ENCODE results near the gene KCNMA1. TPM values are rescaled to one million over a fixed set of nuclear protein-coding genes. Genes with fewer than 3 reads are reported as not detected.

KCNMA1 gene
- polyA plus RNA-seq, 1 of the 3 experiments (the other 2 are of a cell fraction), result 107 TPM

DNA sequence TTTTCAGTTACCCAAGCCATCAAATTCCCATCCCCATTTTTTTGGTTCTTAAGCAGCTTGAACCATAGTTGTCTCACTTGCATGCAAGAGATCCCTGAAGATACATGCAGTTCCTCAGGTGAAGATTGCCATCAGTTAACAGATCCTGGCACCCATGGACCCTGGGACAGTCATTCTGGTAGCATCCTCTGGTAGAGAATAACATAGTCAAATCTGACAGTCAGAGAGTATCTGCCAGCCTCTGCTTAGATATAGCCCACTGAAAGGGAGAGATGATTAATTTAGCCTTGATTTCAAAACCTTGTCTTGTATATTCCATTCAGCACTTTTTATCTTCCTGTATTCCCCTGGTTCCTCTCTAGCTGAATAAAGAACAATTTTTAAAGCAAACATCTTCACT lies 280.4 kb downstream of the KCNMA1 start (continued):
- no peak for TF ChIP-seq MXI1 (IDR thresholded peaks at IDR 0.05; ENCODE audit: low read depth, low read length)
- no peak for TF ChIP-seq NRF1 (IDR thresholded peaks at IDR 0.05; ENCODE audit: low read depth, low read length)
- no peak for TF ChIP-seq POLR2AphosphoS5 (IDR thresholded peaks at IDR 0.05; ENCODE audit: low read depth, low read length)
- TF ChIP-seq, protein P1, sequence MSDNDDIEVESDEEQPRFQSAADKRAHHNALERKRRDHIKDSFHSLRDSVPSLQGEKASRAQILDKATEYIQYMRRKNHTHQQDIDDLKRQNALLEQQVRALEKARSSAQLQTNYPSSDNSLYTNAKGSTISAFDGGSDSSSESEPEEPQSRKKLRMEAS (IDR thresholded peaks at IDR 0.05; ENCODE audit: low read depth), result no peak

DNA sequence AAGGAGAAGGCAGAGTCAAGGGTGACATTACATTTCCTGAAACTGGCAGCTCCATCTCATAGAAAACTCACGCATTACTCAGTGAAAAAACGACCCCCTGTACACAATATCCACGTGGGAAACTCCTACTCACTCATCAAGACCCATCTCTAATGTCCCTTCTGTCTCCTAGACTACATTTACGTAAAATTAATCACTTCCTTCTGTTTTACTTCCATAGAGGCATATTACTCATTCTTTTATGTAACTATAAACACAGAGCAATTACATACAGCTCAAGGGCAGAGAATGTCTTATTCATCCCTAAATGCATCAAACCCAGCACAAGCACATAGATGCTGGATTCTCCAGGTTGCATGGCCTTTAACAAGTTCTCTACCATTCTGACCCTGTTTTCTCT lies 281.8 kb downstream of the KCNMA1 start:
- peaks cover under 1 to 31% of the 10 kb centered on the region in 2 experiments for H3K4me1 ChIP-seq (ENCODE audit: control insufficient read depth in 1 of 2, insufficient read depth in 2 of 2, low read depth in 1 of 2, low read length in 1 of 2)

More for the DNA sequence above, 281.8 kb downstream of the KCNMA1 start:
- no peak overlapping the region for H2AFZ ChIP-seq (ENCODE audit: low read depth)
- TF ChIP-seq, protein P2, sequence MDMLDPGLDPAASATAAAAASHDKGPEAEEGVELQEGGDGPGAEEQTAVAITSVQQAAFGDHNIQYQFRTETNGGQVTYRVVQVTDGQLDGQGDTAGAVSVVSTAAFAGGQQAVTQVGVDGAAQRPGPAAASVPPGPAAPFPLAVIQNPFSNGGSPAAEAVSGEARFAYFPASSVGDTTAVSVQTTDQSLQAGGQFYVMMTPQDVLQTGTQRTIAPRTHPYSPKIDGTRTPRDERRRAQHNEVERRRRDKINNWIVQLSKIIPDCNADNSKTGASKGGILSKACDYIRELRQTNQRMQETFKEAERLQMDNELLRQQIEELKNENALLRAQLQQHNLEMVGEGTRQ (IDR thresholded peaks at IDR 0.05; ENCODE audit: borderline replicate concordance, low read depth, low read length), result no peak
- TF ChIP-seq GABPA (IDR thresholded peaks at IDR 0.05; ENCODE audit: low read depth) (no peak), MEF2A (IDR thresholded peaks at IDR 0.05; ENCODE audit: borderline replicate concordance, low read depth) (no peak), JUND (IDR thresholded peaks at IDR 0.05) (peak; percentile 54), EP300 (IDR thresholded peaks at IDR 0.05; ENCODE audit: borderline replicate concordance in 1 of 2, low read depth in 1 of 2, low read length in 1 of 2) (no peak), FOSL2 (IDR thresholded peaks at IDR 0.05; ENCODE audit: borderline replicate concordance, low read depth) (peak; percentile 77; the same call in 1 of the 2 replicates), FOXM1 (IDR thresholded peaks at IDR 0.05; ENCODE audit: low read depth) (no peak), NRF1 (IDR thresholded peaks at IDR 0.05; ENCODE audit: low read depth, low read length) (no peak), SIN3A (IDR thresholded peaks at IDR 0.05; ENCODE audit: borderline replicate concordance, low read depth, low read length) (no peak), RAD21 (IDR thresholded peaks at IDR 0.05; ENCODE audit: low read length) (no peak), TAF1 (IDR thresholded peaks at IDR 0.05; ENCODE audit: borderline replicate concordance, low read depth, low read length) (no peak), TCF12 (IDR thresholded peaks at IDR 0.05) (peak; percentile 89), TEAD4 (IDR thresholded peaks at IDR 0.05; ENCODE audit: borderline replicate concordance, insufficient read depth) (0 out of 2 replicates have a peak, but pooled peaks have one; percentile 11), RCOR1 (IDR thresholded peaks at IDR 0.05; ENCODE audit: low read length) (no peak), MXI1 (IDR thresholded peaks at IDR 0.05; ENCODE audit: low read depth, low read length) (no peak), NFIC (IDR thresholded peaks at IDR 0.05; ENCODE audit: borderline replicate concordance) (peak; percentile 34; the same call in 1 of the 2 replicates), POLR2AphosphoS5 (IDR thresholded peaks at IDR 0.05; ENCODE audit: low read depth, low read length) (peak; percentile 25; the same call in 1 of the 2 replicates), YY1 (IDR thresholded peaks at IDR 0.05; ENCODE audit: low read depth) (no peak)
- TF ChIP-seq, protein P3, sequence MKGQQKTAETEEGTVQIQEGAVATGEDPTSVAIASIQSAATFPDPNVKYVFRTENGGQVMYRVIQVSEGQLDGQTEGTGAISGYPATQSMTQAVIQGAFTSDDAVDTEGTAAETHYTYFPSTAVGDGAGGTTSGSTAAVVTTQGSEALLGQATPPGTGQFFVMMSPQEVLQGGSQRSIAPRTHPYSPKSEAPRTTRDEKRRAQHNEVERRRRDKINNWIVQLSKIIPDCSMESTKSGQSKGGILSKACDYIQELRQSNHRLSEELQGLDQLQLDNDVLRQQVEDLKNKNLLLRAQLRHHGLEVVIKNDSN (IDR thresholded peaks at IDR 0.05; ENCODE audit: borderline replicate concordance, low read depth), result no peak
- TF ChIP-seq, protein P4, sequence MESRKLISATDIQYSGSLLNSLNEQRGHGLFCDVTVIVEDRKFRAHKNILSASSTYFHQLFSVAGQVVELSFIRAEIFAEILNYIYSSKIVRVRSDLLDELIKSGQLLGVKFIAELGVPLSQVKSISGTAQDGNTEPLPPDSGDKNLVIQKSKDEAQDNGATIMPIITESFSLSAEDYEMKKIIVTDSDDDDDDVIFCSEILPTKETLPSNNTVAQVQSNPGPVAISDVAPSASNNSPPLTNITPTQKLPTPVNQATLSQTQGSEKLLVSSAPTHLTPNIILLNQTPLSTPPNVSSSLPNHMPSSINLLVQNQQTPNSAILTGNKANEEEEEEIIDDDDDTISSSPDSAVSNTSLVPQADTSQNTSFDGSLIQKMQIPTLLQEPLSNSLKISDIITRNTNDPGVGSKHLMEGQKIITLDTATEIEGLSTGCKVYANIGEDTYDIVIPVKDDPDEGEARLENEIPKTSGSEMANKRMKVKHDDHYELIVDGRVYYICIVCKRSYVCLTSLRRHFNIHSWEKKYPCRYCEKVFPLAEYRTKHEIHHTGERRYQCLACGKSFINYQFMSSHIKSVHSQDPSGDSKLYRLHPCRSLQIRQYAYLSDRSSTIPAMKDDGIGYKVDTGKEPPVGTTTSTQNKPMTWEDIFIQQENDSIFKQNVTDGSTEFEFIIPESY (IDR thresholded peaks at IDR 0.05; ENCODE audit: borderline replicate concordance, low read depth), result no peak
- TF ChIP-seq, protein P5, sequence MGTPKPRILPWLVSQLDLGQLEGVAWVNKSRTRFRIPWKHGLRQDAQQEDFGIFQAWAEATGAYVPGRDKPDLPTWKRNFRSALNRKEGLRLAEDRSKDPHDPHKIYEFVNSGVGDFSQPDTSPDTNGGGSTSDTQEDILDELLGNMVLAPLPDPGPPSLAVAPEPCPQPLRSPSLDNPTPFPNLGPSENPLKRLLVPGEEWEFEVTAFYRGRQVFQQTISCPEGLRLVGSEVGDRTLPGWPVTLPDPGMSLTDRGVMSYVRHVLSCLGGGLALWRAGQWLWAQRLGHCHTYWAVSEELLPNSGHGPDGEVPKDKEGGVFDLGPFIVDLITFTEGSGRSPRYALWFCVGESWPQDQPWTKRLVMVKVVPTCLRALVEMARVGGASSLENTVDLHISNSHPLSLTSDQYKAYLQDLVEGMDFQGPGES (IDR thresholded peaks at IDR 0.05; ENCODE audit: low read depth, low read length), result no peak
- TF ChIP-seq, protein P6, sequence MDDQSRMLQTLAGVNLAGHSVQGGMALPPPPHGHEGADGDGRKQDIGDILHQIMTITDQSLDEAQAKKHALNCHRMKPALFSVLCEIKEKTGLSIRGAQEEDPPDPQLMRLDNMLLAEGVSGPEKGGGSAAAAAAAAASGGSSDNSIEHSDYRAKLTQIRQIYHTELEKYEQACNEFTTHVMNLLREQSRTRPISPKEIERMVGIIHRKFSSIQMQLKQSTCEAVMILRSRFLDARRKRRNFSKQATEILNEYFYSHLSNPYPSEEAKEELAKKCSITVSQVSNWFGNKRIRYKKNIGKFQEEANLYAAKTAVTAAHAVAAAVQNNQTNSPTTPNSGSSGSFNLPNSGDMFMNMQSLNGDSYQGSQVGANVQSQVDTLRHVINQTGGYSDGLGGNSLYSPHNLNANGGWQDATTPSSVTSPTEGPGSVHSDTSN (IDR thresholded peaks at IDR 0.05), result peak; percentile 73
- TF ChIP-seq, protein P1 (IDR thresholded peaks at IDR 0.05; ENCODE audit: low read depth), result peak; percentile 46; the same call in 1 of the 2 replicates
- peaks cover 46% of the 10 kb centered on the region for H3F3A ChIP-seq (replicated peaks; ENCODE audit: insufficient read depth)
- POLR2A ChIA-PET, result no interaction called here
- H4K20me1 ChIP-seq (ENCODE audit: insufficient read depth), result no peaks in the 10 kb centered on the region
- WGBS (ENCODE audit: low lambda C conversion rate), result 8% methylated on average over 4 of the region's 4 CpGs
- H3K27ac ChIP-seq (ENCODE audit: low read depth in 2 of 2, low read length in 1 of 2), result peak overlapping the region in 1 of 2 experiments; percentile 97; a peak in 2 of 4 replicates
- no peak overlapping the region for H3K4me3 ChIP-seq (ENCODE audit: low read depth in 2 of 2, low read length in 1 of 2)
- DNase-seq, result no peak
- peak overlapping the region; percentile 42; the same call in 1 of the 2 replicates for H3K9ac ChIP-seq
- CTCF ChIA-PET, result interaction anchor here (1.4 kb wide), 1 partner anchor 105 kb away, joined by 3 read pairs; no protein-coding TSS in a partner anchor
- H3K4me2 ChIP-seq, result 0 out of 2 replicates have a peak overlapping the region, but pooled peaks have one; percentile 75
- H3K9me3 ChIP-seq, result no peaks in the 10 kb centered on the region
- no peaks in the 10 kb centered on the region for H3K9me2 ChIP-seq
- peaks cover 5% of the 10 kb centered on the region; the same call in 1 of the 2 replicates for H3K79me2 ChIP-seq (ENCODE audit: insufficient read depth)
- H3K27me3 ChIP-seq (ENCODE audit: insufficient read depth), result no peaks in the 10 kb centered on the region
- H3K36me3 ChIP-seq (replicated peaks in 1 of 2; ENCODE audit: control insufficient read depth in 1 of 2, insufficient read depth in 2 of 2, low read length in 1 of 2), result peaks cover 0 to 3% of the 10 kb centered on the region in 2 experiments

All from SK-N-SH (cell line).